Vagina (tissue), 2 donors: ENCODE data around the gene SUMF1. TPM values are rescaled to one million over a fixed set of nuclear protein-coding genes. Genes with fewer than 3 reads are reported as not detected.

Experiments used
- DNase-seq, 2 donors: peaks; one replicate each; pipeline ENCODE4 v3.0.0-alpha.2; 2017; ENCODE audit errors: extremely low spot score in 2 of 2
- H3K27ac ChIP-seq: fragments of 200-600 bp; sonication (generic); one replicate; pipeline ENCODE4 v1.5.1; 2019
- H3K27me3 ChIP-seq: fragments of 200-600 bp; sonication (generic); one replicate; pipeline ENCODE4 v1.5.1; 2019
- H3K36me3 ChIP-seq, 2 donors: fragments of 200-600 bp; sonication (generic); one replicate each; pipeline ENCODE4 v1.5.1; 2017 to 2019
- H3K4me1 ChIP-seq: fragments of 200-600 bp; sonication (generic); one replicate; pipeline ENCODE4 v1.5.1; 2019
- H3K4me3 ChIP-seq, 2 donors: fragments of 200-600 bp; sonication (generic); 1 replicate in 1 of 2; 2 replicates in 1 of 2; pipeline ENCODE4 v1.5.1; 2016 to 2019
- H3K9me3 ChIP-seq: fragments of 200-600 bp; sonication (generic); one replicate; pipeline ENCODE4 v1.5.1; 2019
- POLR2A ChIP-seq, 2 donors: fragments of 450-650 bp; IDR thresholded peaks; one replicate each; pipeline ENCODE4 v1.6.1; 2017; ENCODE audit warnings: antibody characterized with exemption in 2 of 2, mild to moderate bottlenecking in 2 of 2, moderate library complexity in 2 of 2
- POLR2AphosphoS5 ChIP-seq, 2 donors: sonication (generic); formaldehyde crosslinking; IDR thresholded peaks; one replicate each; pipeline ENCODE4 v1.9.0; 2017; ENCODE audit warnings: antibody characterized with exemption in 2 of 2, mild to moderate bottlenecking in 2 of 2, low read depth in 1 of 2; ENCODE audit not compliant: insufficient read depth in 1 of 2
- intact Hi-C: fragments of 100-400 bp; cut with DNase I; formaldehyde crosslinking; loops from one replicate; pipeline ENCODE4 v1.15.1; 2023
- total RNA-seq: library from RNA; depleted of rRNA; stranded (reverse); fragments of >200 nt; gene quantifications from one replicate; pipeline ENCODE4 v1.2.3, GENCODE V29; 2016
- TF ChIP-seq, protein P1 (sequence below), 3 experiments: fragments of 450-650 bp in 2 of 3; fragments of 200-600 bp in 1 of 3; sonication (generic) in 1 of 3; IDR thresholded peaks; one replicate each; pipeline ENCODE4 v1.5.1; 2017 to 2019; ENCODE audit warnings: antibody characterized with exemption in 3 of 3, mild to moderate bottlenecking in 2 of 3, moderate library complexity in 2 of 3

Gene SUMF1
- total RNA-seq, 1 donor from 2014 or later: 65.6 TPM

DNA sequence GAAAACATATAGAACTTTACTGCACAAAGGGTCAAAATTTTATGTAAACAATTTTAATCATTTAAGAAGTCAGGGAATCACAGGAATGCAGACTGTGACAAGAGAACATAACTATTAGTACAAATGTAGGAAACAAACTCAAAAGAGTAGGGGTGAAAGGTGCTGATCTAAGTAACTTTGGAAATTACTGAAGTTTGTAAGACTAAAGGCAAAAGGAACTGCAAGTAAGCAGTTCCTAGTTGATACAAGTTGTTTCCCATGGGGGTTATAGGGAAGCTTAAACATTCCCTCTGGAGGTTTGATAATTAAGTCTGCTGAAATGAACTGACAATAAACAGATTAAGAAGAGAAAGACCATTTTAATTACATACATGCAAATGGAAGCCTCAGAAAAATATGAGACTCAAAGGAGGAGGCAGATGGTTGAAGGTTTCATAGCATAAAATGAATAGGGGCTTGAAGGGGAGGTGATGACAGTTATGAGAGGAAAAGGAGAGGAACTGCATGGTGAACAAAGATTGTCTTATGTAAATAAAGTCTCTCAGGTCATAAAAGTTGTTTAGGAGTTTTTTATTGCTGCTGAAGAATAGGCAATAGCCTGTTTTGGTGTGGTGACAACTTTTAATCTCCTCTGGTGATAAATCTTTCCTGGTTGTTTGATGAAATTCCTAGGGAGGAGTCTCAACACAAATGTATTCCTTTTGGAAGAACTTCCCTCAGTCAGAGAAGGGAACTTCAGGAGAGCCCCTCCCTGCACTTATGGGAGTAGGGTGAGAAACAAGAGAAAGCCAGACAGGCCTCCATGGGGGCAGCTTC lies 146.8 kb downstream of the SUMF1 start:
- Histone ChIP-seq H3K4me3 (no peak overlapping the region), H3K4me1 (peaks cover 38% of the 10 kb centered on the region), H3K9me3 (no peaks in the 10 kb centered on the region)

DNA sequence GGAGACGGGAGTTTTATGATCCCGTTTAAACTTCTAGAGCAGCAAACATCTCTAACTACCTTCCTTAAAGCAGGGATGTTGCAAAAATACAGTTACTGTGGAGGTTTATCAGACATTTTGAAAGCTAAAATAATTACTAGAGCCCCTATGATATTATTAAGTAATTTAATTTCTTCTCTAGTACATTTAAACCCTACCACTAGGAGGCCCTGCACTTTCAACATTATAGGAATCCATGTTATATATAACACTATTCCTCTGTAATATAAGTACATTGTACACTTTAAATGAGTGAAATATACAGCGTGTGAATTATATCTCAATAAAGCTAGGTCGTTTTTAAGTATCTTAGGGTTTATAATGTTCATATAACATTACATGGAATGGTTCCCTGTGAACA lies 152.4 kb downstream of the SUMF1 start:
- no peak overlapping the region for H3K4me3 ChIP-seq
- DNase-seq: no peak
- TF ChIP-seq POLR2AphosphoS5 (IDR thresholded peaks at IDR 0.05; ENCODE audit: insufficient read depth in 1 of 2, low read depth in 1 of 2) (no peak), POLR2A (IDR thresholded peaks at IDR 0.05) (no peak)
- TF ChIP-seq, protein P1, sequence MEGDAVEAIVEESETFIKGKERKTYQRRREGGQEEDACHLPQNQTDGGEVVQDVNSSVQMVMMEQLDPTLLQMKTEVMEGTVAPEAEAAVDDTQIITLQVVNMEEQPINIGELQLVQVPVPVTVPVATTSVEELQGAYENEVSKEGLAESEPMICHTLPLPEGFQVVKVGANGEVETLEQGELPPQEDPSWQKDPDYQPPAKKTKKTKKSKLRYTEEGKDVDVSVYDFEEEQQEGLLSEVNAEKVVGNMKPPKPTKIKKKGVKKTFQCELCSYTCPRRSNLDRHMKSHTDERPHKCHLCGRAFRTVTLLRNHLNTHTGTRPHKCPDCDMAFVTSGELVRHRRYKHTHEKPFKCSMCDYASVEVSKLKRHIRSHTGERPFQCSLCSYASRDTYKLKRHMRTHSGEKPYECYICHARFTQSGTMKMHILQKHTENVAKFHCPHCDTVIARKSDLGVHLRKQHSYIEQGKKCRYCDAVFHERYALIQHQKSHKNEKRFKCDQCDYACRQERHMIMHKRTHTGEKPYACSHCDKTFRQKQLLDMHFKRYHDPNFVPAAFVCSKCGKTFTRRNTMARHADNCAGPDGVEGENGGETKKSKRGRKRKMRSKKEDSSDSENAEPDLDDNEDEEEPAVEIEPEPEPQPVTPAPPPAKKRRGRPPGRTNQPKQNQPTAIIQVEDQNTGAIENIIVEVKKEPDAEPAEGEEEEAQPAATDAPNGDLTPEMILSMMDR (IDR thresholded peaks at IDR 0.05): no peak
- peaks cover 14% of the 10 kb centered on the region for H3K4me1 ChIP-seq
- no peaks in the 10 kb centered on the region for H3K27me3 ChIP-seq
- peaks cover 0 to 25% of the 10 kb centered on the region in 2 donors for H3K36me3 ChIP-seq
- H3K9me3 ChIP-seq: no peaks in the 10 kb centered on the region
- intact Hi-C loops: no loop called here
- H3K27ac ChIP-seq: no peak overlapping the region

More for the DNA sequence above, 146.8 kb downstream of the SUMF1 start:
- H3K27me3 ChIP-seq: no peaks in the 10 kb centered on the region
- peak overlapping the region; percentile 20 for H3K27ac ChIP-seq
- intact Hi-C loops: no loop called here
- TF ChIP-seq POLR2AphosphoS5 (IDR thresholded peaks at IDR 0.05; ENCODE audit: insufficient read depth in 1 of 2, low read depth in 1 of 2): peak in 1 of 2 donors; percentile 68
- TF ChIP-seq POLR2A (IDR thresholded peaks at IDR 0.05): no peak
- TF ChIP-seq, protein P1 (IDR thresholded peaks at IDR 0.05): no peak
- no peak for DNase-seq
- peaks cover 0 to 12% of the 10 kb centered on the region in 2 donors for H3K36me3 ChIP-seq

DNA sequence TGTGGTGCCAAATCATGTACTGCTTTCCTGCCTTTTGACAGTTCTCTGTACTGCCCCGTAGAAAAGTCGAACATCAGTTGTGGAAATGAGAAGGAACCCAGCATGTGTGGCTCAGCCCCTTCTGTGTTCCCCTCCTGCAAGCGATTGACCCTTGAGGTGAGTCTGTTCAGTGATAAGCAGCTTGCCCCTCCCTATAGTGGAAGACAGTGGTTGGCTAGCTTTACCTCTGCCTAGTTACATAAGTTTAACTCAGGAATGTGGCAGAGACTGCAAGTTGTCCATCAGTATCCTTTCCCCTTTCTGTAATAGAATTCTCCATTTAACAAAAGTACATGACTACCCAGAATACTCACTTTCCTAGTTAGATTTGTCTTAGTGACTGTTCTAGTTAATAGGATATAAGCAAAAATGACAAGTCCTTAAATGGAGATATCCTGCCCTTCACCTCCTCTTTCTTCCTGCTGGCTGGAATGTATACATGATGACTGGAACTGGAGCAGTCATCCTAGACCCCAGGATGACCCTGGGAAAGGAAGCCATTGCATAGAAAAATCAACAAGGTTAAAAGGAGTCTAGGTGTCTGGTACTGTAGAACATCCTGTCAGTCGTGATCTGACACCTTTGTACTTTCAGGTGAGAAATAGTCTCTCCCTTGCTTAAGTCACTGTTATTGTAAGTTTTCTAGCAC lies 153.3 kb downstream of the SUMF1 start:
- Histone ChIP-seq H3K4me1 (peaks cover 20% of the 10 kb centered on the region), H3K4me3 (no peak overlapping the region), H3K9me3 (no peaks in the 10 kb centered on the region), H3K36me3 (peaks cover 0 to 25% of the 10 kb centered on the region in 2 donors), H3K27ac (no peak overlapping the region), H3K27me3 (no peaks in the 10 kb centered on the region)
- intact Hi-C loops: no loop called here
- DNase-seq: no peak
- TF ChIP-seq POLR2A (IDR thresholded peaks at IDR 0.05): no peak
- no peak for TF ChIP-seq POLR2AphosphoS5 (IDR thresholded peaks at IDR 0.05; ENCODE audit: insufficient read depth in 1 of 2, low read depth in 1 of 2)

- no peak for DNase-seq
- TF ChIP-seq, protein P1 (IDR thresholded peaks at IDR 0.05): no peak
- TF ChIP-seq POLR2A (IDR thresholded peaks at IDR 0.05): no peak
- TF ChIP-seq POLR2AphosphoS5 (IDR thresholded peaks at IDR 0.05; ENCODE audit: insufficient read depth in 1 of 2, low read depth in 1 of 2): no peak
- Histone ChIP-seq H3K27ac (no peak overlapping the region), H3K27me3 (no peaks in the 10 kb centered on the region), H3K36me3 (peaks cover 0 to 20% of the 10 kb centered on the region in 2 donors), H3K9me3 (no peaks in the 10 kb centered on the region), H3K4me1 (peaks cover 36% of the 10 kb centered on the region), H3K4me3 (no peak overlapping the region)
- intact Hi-C loops: no loop called here
Observed at GRCh38 chr3:4311496-4311895, 155.6 kb downstream of the SUMF1 start.

Other genes with a start within 250 kb of the SUMF1 start
- 40.0 TPM for gene SETMAR, start 163.9 kb downstream of the SUMF1 start, total RNA-seq
- 108 TPM for gene ITPR1, start 26.1 kb upstream of the SUMF1 start, total RNA-seq